ENCODE results near the gene MAGI1.

GRCh38 chr3:65999606-66000005, 39.1 kb downstream of the MAGI1 start:
- TF ChIP-seq EP300 (IDR thresholded peaks at IDR 0.05) (no peak), CTCF (IDR thresholded peaks at IDR 0.05) (no peak), POLR2A (IDR thresholded peaks at IDR 0.05) (no peak)
